Trophoblast cell (in vitro differentiated cells and primary cell): ENCODE results near the gene SFRP5.

ENCODE experiments used
- DNase-seq, 2 donors: peaks; one replicate each; pipeline ENCODE4 v3.0.0-alpha.2; 2016
- H2AFZ ChIP-seq: 2 replicates; pipeline ENCODE4 v1.6.1; 2013; ENCODE audit warnings: low read length, moderate library complexity, mild to moderate bottlenecking; ENCODE audit not compliant: insufficient read depth, poor library complexity
- H2AK5ac ChIP-seq: 2 replicates; pipeline ENCODE4 v1.6.1; 2013; ENCODE audit warnings: mild to moderate bottlenecking, low read length
- H2BK120ac ChIP-seq: 2 replicates; pipeline ENCODE4 v1.6.1; 2013; ENCODE audit warnings: low read length, mild to moderate bottlenecking, moderate library complexity; ENCODE audit not compliant: insufficient read depth, poor library complexity
- H2BK12ac ChIP-seq: 2 replicates; pipeline ENCODE4 v1.6.1; 2013; ENCODE audit warnings: mild to moderate bottlenecking, low read length, moderate library complexity
- H2BK5ac ChIP-seq: 2 replicates; pipeline ENCODE4 v1.6.1; 2013; ENCODE audit warnings: low read length, low read depth, moderate library complexity, mild to moderate bottlenecking; ENCODE audit not compliant: poor library complexity
- H3K14ac ChIP-seq: 2 replicates; pipeline ENCODE4 v1.6.1; 2013; ENCODE audit warnings: mild to moderate bottlenecking, low read length
- H3K18ac ChIP-seq: 2 replicates; pipeline ENCODE4 v1.6.1; 2013; ENCODE audit warnings: mild to moderate bottlenecking, low read length
- H3K23ac ChIP-seq: 2 replicates; pipeline ENCODE4 v1.6.1; 2013; ENCODE audit warnings: low read length
- H3K27ac ChIP-seq: 2 replicates; pipeline ENCODE4 v1.5.1; 2013; ENCODE audit warnings: low read depth, mild to moderate bottlenecking, inconsistent platforms, low read length, moderate library complexity
- H3K27me3 ChIP-seq: 2 replicates; pipeline ENCODE4 v1.6.1; 2013; ENCODE audit warnings: inconsistent platforms, mild to moderate bottlenecking, low read length, moderate library complexity; ENCODE audit not compliant: insufficient read depth
- H3K36me3 ChIP-seq, 2 experiments: 1 replicate in 1 of 2; 2 replicates in 1 of 2; pipeline ENCODE4 v1.6.1; 2013; ENCODE audit warnings: low read length in 2 of 2, mild to moderate bottlenecking in 2 of 2, moderate library complexity in 1 of 2; ENCODE audit not compliant: insufficient read depth in 2 of 2, control insufficient read depth in 1 of 2
- H3K4ac ChIP-seq: 2 replicates; pipeline ENCODE4 v1.6.1; 2013; ENCODE audit warnings: low read depth, mild to moderate bottlenecking, low read length, moderate library complexity
- H3K4me1 ChIP-seq, 2 experiments: 1 replicate in 1 of 2; 2 replicates in 1 of 2; pipeline ENCODE4 v1.6.1; 2013; ENCODE audit warnings: low read length in 2 of 2, mild to moderate bottlenecking in 2 of 2, moderate library complexity in 1 of 2; ENCODE audit not compliant: insufficient read depth in 2 of 2, control insufficient read depth in 1 of 2
- H3K4me2 ChIP-seq: 2 replicates; pipeline ENCODE4 v1.6.1; 2013; ENCODE audit warnings: inconsistent platforms, mild to moderate bottlenecking, low read length, moderate library complexity
- H3K4me3 ChIP-seq: 2 replicates; pipeline ENCODE4 v1.5.1; 2013; ENCODE audit warnings: mild to moderate bottlenecking, low read depth, low read length, inconsistent platforms
- H3K79me1 ChIP-seq: one replicate; pipeline ENCODE4 v1.6.1; 2013; ENCODE audit warnings: low read length
- H3K79me2 ChIP-seq: 2 replicates; pipeline ENCODE4 v1.6.1; 2013; ENCODE audit warnings: low read length, mild to moderate bottlenecking; ENCODE audit not compliant: control insufficient read depth, insufficient read depth, poor library complexity
- H3K9ac ChIP-seq: 2 replicates; pipeline ENCODE4 v1.6.1; 2013; ENCODE audit warnings: mild to moderate bottlenecking, low read length
- H3K9me3 ChIP-seq: 2 replicates; pipeline ENCODE4 v1.6.1; 2013; ENCODE audit warnings: low read depth, mild to moderate bottlenecking, control low read depth, inconsistent platforms, low read length; ENCODE audit not compliant: insufficient read depth
- H4K12ac ChIP-seq: 2 replicates; pipeline ENCODE4 v1.6.1; 2013; ENCODE audit warnings: low read depth, mild to moderate bottlenecking, low read length, moderate library complexity
- H4K8ac ChIP-seq: 2 replicates; pipeline ENCODE4 v1.6.1; 2013; ENCODE audit warnings: low read depth, mild to moderate bottlenecking, low read length, moderate library complexity
- H4K91ac ChIP-seq: one replicate; pipeline ENCODE4 v1.6.1; 2013; ENCODE audit warnings: low read depth, mild to moderate bottlenecking, low read length, moderate library complexity
- WGBS: extraction: QIAGEN DNeasy Blood & Tissue Kit; methylation state at CpG from one replicate; pipeline ENCODE4 v1.1.7; 2013; ENCODE audit warnings: missing lambda C conversion rate; ENCODE audit not compliant: insufficient read length, insufficient coverage; ENCODE audit errors: extremely low coverage; 5-methylcytosine and 5-hydroxymethylcytosine counted together

Gene SFRP5

DNA sequence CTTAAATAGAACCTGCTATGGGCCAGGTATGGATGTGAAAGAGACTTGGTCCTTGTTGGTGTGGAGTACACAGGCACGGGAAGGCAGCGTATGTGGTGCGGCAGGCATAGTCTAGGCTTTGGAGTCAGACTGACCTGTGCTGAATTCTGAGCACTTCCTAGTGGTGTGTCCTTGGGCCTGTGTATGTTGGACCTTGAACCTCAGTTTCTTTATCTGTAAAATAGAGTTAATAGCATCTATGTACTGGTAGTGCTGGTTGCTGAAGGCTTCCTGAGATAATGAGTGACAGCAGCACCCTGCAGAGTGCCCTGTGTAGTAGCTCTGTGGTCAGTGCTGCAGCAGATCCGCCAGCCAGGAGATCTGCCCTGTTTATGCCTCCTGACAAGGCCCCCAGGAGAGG, 5.3 kb upstream of the SFRP5 start:
- no peak for DNase-seq
- Histone ChIP-seq H2BK120ac (no peak overlapping the region), H3K4ac (no peak overlapping the region), H3K4me3 (no peak overlapping the region), H3K23ac (no peak overlapping the region), H3K79me1 (no peaks in the 10 kb centered on the region), H3K27me3 (peaks cover 12% of the 10 kb centered on the region), H3K14ac (no peak overlapping the region), H4K12ac (no peak overlapping the region), H2BK12ac (no peak overlapping the region), H3K18ac (no peak overlapping the region), H3K4me2 (no peak overlapping the region), H4K91ac (no peak overlapping the region), H3K79me2 (no peaks in the 10 kb centered on the region), H2AK5ac (no peak overlapping the region), H4K8ac (no peak overlapping the region), H3K9me3 (no peaks in the 10 kb centered on the region), H3K4me1 (no peaks in the 10 kb centered on the region), H3K36me3 (no peaks in the 10 kb centered on the region), H3K27ac (no peak overlapping the region), H3K9ac (no peak overlapping the region), H2BK5ac (no peak overlapping the region), H2AFZ (no peak overlapping the region)
- WGBS: no CpG with 5 or more reads among the region's 4 CpGs

DNA sequence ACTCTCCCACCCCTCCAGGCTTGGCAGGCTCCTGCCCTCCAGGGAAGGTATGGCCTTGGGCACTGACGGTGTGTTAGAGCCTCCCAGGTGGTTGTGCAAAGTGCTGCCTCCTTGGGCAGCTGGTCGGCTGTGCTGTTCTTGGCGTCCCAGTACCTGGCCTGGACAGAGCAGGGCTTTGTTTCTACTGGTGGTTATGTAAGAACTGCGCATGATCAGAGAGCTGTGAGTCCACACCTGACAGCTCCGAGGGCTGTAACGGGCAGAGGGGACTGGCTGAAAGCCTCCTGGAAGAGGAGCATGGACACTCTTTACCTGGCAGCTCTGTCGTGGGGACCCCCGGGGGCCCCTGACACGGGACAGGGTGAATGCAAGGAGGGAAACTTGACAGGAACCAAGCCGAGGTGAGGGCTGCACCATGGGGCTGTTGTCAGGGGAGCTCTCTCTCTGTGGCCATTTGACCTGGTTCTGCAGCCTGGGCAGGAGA, 3.1 kb upstream of the SFRP5 start:
- no peak overlapping the region for H4K12ac ChIP-seq

DNA sequence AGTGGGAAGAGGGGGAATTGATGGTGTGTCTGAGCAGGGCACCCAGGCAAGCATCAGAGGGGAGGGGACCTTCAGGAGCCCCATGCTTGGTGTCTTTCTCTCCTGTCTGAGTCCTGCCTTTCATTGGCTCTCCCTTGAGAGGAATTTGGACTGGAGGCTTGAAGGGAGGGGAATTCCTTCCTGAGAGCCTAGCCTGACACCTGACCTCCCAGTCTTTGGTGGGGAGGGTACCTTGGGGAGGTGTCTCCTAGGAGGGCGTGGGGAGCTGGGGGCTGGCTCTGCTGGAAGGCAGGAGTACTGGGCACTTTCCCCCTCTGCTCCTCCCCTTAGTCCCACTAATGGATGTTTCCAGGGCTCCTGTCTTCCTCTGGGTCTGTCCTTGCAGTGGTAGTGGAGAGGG, 1.3 kb upstream of the SFRP5 start:
- Histone ChIP-seq H3K4me2 (no peak overlapping the region), H3K4me1 (peaks cover 2 to 8% of the 10 kb centered on the region in 2 experiments), H3K18ac (no peak overlapping the region), H3K79me1 (no peaks in the 10 kb centered on the region), H4K8ac (no peak overlapping the region), H2AK5ac (no peak overlapping the region), H3K27me3 (peaks cover 40% of the 10 kb centered on the region), H3K9me3 (peaks cover 5% of the 10 kb centered on the region), H2AFZ (no peak overlapping the region), H2BK120ac (no peak overlapping the region), H3K4ac (no peak overlapping the region), H2BK5ac (no peak overlapping the region), H3K23ac (no peak overlapping the region), H4K91ac (no peak overlapping the region), H2BK12ac (no peak overlapping the region), H3K27ac (no peak overlapping the region), H3K14ac (no peak overlapping the region), H3K4me3 (no peak overlapping the region), H3K36me3 (no peaks in the 10 kb centered on the region), H4K12ac (no peak overlapping the region), H3K79me2 (no peaks in the 10 kb centered on the region), H3K9ac (no peak overlapping the region)
- no peak for DNase-seq
- WGBS: no CpG with 5 or more reads among the region's 1 CpG

More for the DNA sequence above, 3.1 kb upstream of the SFRP5 start:
- no peak overlapping the region for H2AFZ ChIP-seq
- H2AK5ac ChIP-seq: no peak overlapping the region
- peaks cover 4% of the 10 kb centered on the region for H3K9me3 ChIP-seq
- H3K27ac ChIP-seq: no peak overlapping the region
- peaks cover 2 to 8% of the 10 kb centered on the region in 2 experiments for H3K4me1 ChIP-seq
- H3K4me3 ChIP-seq: no peak overlapping the region
- H3K18ac ChIP-seq: no peak overlapping the region
- no peak overlapping the region for H3K4me2 ChIP-seq
- no peak overlapping the region for H3K23ac ChIP-seq
- peaks cover 33% of the 10 kb centered on the region for H3K27me3 ChIP-seq
- no peak overlapping the region for H4K8ac ChIP-seq
- H2BK12ac ChIP-seq: no peak overlapping the region
- WGBS: no CpG with 5 or more reads among the region's 10 CpGs
- peak in 1 of 2 donors; percentile 20 for DNase-seq
- no peaks in the 10 kb centered on the region for H3K36me3 ChIP-seq
- no peak overlapping the region for H3K4ac ChIP-seq
- H3K79me1 ChIP-seq: no peaks in the 10 kb centered on the region
- H4K91ac ChIP-seq: no peak overlapping the region
- H3K9ac ChIP-seq: no peak overlapping the region
- H2BK5ac ChIP-seq: no peak overlapping the region
- no peak overlapping the region for H3K14ac ChIP-seq
- H3K79me2 ChIP-seq: no peaks in the 10 kb centered on the region
- no peak overlapping the region for H2BK120ac ChIP-seq

DNA sequence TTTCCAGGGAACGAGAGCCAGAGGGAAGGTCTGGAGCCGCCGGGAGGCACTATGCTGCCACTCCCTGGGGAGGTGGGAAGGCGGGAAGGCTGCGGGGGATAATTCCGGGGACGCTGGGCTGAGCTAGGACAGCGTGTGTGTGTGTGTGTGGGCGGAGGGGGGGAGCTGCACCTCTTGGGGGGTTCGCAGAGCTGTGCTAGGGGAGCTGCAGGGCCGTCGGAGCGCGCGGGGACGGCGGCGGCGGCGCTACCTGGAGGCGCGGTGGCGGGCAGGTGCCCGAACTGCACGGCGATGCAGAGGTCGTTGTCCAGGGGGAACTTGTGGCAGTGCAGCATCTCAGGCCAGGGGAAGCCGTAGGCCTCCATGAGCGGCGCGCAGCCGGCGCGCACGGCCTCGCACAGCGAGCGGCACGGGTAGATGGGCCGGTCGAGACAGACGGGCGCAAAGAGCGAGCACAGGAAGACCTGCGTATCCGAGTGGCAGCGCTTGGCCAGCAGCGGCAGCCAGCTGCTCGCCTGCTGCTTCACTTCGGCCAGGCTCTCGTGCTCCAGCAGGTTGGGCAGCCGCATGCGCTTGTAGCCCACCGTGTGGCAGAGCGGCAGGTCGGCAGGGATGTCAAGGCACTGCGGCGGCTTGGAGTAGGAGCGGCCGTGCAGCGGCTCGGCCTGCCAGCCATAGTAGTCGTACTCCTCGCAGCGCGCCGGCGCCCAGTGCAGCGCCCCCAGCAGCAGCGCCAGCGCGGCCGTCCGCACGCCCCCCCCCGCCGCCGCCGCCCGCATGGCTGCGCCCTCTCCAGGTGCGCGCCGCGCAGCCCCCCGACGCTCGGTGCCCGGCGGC, 526 bp downstream of the SFRP5 start:
- H2BK120ac ChIP-seq: no peak overlapping the region
- H4K91ac ChIP-seq: no peak overlapping the region
- H4K12ac ChIP-seq: no peak overlapping the region
- no peak overlapping the region for H2BK5ac ChIP-seq
- no peak overlapping the region for H3K23ac ChIP-seq
- H3K27me3 ChIP-seq: peaks cover 40% of the 10 kb centered on the region
- no peak overlapping the region for H3K27ac ChIP-seq
- no peaks in the 10 kb centered on the region for H3K36me3 ChIP-seq
- WGBS: no CpG with 5 or more reads among the region's 90 CpGs
- no peak overlapping the region for H3K4ac ChIP-seq
- no peak overlapping the region for H3K14ac ChIP-seq
- peak in 1 of 2 donors; percentile 33 for DNase-seq
- no peaks in the 10 kb centered on the region for H3K79me1 ChIP-seq
- H2BK12ac ChIP-seq: no peak overlapping the region
- H3K4me1 ChIP-seq: peaks cover 2 to 8% of the 10 kb centered on the region in 2 experiments
- no peak overlapping the region for H4K8ac ChIP-seq
- no peaks in the 10 kb centered on the region for H3K79me2 ChIP-seq
- no peak overlapping the region for H2AK5ac ChIP-seq
- no peak overlapping the region for H3K18ac ChIP-seq
- no peak overlapping the region for H3K9ac ChIP-seq
- peak overlapping the region; percentile 60 for H3K4me3 ChIP-seq
- H2AFZ ChIP-seq: no peak overlapping the region
- H3K4me2 ChIP-seq: peak overlapping the region; percentile 48
- H3K9me3 ChIP-seq: peaks cover 5% of the 10 kb centered on the region
